TTC549 (cell line): ENCODE results near the gene KISS1.
"Not testable (repeated sequence)": the region's sequence is repeated elsewhere in the genome, so short reads cannot be mapped to it uniquely, and the experiment has no call there.

Experiments used
- FAIRE-seq: peaks from 2 replicates; lab custom pipeline; 2012; peaks lifted over from hg19 to GRCh38; lab: Jason Lieb, UNC

Gene KISS1, protein sequence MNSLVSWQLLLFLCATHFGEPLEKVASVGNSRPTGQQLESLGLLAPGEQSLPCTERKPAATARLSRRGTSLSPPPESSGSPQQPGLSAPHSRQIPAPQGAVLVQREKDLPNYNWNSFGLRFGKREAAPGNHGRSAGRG

DNA sequence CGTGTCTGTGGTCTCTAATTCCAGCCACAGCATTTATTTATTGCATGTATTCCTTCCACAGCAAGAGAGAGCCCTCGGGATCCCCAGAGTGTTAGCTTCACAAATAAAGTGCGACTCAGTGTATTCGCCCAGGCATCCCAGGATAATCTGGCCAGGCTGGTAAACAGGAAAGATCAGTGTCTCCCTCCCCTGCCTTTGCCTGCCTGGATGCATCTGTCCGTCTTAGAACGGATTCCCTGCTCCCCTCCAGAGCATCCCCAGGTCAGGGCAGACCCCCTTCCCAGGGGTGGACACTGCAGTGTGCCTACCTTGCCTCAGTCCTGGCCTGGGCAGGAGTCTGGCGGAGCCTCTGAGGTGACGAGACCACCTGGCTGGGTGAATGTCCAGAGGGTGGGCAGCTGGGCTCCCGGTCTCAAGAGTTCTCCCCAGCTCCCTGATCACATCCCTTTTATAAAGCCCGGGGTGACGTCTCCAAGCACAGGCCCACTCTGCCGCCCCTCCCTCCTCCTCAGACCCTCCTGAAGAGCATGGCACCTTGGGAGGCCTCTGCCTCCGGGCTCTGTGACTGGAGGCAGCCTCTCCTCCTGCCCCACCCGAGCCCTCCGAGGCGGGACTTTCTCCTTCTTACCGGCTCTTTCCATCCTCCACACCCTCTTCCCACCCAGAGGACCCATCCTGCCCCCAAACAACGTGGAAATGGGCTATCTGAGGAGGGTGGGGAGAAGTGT, at the start of gene KISS1:
Gene KISS1, minus strand, starts transcription at position 424 of the 728 bp plus-strand sequence. CDS start 3,615 bp downstream, outside the sequence.
- FAIRE-seq: no peak

DNA sequence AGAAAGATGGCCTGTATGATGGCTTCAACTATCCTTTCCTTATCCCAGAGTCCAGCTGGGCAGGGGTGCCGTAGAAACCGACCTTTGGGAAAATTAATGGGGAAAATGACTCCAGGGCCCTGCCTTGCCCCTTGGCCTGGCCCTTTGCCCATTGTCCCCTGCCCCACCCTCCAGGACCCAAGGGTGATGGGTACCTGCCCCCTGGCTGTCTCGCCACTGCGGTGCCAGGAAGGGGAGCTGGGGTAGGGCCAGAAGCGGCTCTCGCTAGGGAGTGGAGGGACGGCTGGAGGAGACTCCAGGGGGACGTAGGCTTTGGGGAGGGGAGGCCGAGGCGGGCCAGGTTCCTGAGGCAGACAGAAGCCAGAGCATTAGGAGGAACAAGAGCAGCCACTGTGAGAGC, 46.6 kb upstream of the KISS1 start:
- FAIRE-seq: no peak

DNA sequence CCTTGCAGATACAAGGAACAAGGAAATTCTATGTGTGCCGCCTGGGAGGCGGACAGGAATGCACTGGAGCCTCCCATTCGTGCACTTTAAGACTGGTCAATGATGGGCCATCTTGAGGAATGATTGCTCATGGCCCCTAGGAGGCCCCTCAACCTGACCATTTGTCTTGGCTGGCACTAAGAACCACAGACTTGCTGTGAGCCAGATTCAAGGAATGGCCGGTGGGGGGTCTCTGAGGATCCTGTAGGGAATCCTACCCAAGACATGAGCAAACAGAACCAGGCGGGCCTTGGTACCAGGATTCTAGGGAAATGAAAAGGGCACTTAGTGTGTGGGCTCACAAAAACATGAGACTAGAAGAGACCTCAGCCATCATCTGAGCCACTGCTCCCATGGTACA, 45.6 kb upstream of the KISS1 start:
- FAIRE-seq: no peak

DNA sequence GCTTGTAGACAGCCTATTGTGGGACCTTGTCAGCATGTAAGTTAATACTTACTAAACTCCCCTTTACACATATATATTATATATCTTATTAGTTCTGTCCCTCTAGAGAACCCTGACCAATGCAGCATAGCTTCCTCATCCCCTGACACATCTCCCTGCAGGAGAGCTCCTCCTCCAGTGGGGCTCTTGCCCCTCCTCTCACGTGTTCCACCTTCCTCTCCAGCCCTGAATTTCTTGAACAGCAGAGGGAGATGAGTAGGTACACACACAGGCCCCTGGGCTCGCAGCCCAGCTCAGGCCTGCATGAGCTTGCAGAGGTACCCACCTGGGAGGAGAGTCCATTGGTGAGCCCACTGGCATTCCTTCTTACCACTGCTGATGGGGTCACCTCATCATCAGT, 44.8 kb upstream of the KISS1 start:
- no peak for FAIRE-seq

DNA sequence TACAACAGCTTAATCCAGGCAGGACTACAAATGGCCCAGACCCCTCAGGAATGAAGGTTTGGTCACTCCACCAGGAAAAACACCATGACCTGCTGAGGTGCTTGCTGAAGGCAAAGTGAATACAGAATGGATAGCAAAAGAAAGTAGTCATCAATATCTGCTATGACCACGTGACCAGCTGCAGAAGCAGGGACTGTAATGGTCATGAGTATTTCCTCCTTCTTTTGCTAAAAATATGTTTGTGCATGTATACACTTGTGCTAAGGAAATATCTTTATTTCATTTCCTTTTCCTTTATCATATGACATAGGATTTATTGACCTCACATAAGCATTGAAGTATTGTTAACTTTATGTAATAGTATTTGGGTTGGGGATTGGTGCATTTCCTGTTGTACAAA, 43.9 kb upstream of the KISS1 start:
- no peak for FAIRE-seq

DNA sequence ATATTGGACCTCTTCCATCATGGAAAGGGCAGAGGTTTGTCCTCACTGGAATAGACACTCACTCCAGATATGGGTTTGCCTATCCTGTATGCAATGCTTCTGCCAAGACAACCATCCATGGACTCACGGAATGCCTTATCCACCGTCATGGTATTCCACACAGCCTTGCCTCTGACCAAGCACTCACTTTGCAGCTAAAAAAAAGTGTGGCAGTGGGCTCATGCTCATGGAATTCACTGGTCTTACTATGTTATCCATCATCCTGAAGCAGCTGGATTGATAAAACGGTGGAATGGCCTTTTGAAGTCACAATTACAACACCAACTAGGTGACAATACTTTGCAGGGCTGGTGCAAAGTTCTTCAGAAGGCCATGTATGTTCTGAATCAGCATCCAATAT, 43.1 kb upstream of the KISS1 start:
- not testable (repeated sequence) for FAIRE-seq

DNA sequence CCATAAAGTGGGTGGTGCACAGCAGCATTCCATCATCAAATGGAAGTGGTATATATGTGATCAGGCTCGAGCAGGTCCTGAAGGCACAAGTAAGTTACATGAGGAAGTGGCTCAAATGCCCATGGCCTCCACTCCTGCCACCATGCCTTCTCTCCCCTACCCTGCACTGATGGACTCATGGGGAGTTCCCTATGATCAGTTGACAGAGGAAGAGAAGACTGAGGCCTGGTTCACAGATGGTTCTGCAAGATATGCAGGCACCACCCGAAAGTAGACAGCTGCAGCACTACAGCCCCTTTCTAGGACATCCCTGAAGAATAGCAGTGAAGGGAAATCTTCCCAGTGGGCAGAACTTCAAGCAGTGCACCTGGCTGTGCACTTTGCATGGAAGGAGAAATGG, 42.2 kb upstream of the KISS1 start:
- not testable (repeated sequence) for FAIRE-seq

DNA sequence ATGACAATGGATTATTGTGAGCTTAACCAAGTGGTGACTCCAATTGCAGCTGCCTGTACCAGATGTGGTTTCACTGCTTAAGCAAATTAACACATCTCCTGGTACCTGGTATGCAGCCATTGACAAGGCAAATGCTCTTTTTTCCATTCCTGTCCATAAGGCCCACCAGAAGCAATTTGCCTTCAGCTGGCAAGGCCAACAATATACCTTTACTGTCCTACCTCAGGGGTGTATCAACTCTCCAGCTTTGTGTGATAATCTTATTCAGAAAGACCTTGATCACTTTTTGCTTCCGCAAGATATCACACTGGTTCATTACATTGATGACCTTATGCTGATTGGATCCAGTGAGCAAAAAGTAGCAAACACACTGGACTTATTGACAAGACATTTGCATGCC, 41.2 kb upstream of the KISS1 start:
- not testable (repeated sequence) for FAIRE-seq

DNA sequence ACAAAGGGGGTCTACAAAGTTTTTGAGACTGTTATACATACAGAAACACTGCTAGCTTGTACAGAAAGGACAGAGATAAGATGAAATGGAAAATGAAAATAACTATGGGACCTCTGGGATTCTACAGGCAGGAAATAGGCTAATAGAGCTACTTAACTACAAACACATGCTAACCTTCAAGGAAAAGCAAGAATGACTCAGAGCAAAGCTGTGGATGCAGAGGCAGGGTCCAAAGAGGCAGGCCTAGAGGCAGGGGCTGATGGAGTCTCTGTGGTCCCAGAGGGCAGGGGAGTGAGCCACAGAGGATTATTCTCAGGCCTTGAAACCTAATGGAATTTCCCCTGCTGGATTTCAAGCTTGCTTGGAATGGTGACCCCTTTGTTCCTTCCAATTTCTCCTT, 36.2 kb upstream of the KISS1 start:
- no peak for FAIRE-seq

DNA sequence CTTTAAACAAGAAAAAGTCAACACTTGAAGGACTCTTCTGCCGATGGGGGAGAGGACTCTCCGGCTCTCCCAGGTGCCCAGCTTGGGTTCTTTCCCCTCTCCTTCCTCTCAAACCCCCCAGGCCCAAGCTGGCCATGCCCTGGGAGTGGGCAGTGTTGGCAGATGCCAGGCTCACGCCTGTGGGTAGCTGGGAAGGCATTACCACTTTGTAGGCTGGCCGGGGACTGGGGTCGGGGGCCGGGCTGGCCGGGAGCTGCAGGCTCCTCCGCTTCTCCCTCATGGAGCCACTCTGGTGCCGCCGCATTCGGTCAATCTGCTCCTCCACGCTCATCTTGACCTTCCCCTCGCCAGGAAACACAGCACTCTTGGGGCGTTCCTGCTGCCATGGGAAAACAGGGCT, 33.9 kb upstream of the KISS1 start:
- FAIRE-seq: no peak

DNA sequence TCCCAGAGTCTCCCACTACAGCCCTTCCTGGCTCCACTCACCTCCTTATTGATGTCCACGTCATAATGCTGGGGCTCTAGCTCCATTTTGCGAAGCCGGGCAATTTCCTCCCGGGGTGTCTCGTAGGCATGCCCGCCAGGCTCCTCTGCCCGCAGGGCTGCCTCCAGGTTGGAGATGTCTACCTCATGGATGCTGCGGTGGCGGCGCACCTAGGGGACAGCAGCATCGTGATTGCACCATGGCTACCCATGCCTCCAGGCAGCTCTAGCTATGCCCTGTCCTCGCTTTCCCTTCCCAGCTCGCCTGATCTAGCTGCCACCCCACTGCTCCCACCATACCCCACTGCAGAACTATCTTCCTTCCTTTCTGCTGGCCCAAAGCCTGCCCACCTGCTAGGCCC, 32.6 kb upstream of the KISS1 start:
- no peak for FAIRE-seq

DNA sequence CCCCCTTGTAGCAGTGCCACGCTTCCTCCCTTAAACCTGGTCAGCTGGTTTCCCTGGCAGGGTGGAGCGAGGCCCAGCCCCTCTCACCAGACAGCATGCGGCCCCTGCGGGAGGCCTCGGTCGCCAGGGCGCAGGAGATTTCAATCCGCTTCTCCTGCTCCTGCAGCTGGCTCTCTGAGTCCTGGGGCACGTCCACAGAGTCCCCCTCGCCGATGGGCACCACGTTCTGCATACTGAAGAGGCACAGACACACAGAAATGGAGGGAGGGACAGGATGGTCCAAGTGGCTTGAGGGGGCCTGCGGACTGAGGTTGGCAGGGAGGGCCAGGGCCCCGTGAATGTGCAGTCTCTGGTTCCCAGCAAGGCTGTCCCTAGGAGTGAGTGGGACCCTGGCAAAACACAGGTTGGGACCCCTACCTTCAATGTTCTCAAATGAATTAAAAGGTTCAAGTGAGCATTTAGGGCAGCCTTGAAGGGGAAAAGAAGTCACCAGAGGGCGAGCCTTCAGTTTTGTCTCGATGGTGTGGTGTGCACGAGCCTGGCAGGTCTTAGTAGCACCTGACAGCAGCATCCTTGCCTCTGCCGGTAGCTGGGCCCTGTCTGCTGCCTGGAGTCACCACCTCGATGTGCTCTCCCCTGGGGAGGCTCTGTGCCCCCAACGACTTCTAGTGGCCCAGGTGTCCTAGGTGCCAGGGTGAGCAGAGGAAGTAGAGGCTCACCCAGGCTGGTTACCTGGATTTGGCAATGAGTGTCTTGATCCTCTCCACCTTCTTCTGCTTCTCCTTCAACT, 31.9 kb upstream of the KISS1 start:
- FAIRE-seq: no peak

DNA sequence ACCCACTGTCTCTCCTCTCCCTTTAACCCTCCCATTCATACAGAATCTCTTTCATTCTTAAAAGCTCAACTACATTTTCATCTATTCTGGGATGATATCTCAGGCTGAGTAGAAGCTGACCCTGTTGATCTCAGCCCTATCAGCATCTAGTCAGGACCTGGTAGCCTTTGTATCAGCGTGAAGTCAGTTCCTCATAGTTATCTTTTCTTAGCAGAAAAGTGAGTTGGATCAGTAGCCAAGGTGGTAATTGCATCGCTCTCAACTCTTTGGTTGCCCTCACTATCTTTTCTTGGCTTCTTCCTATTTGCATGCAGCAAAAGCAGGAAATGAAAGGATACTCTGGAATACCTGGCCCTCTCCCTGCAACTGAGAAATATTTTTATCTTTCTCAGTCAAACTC, 31.1 kb upstream of the KISS1 start:
- no peak for FAIRE-seq

DNA sequence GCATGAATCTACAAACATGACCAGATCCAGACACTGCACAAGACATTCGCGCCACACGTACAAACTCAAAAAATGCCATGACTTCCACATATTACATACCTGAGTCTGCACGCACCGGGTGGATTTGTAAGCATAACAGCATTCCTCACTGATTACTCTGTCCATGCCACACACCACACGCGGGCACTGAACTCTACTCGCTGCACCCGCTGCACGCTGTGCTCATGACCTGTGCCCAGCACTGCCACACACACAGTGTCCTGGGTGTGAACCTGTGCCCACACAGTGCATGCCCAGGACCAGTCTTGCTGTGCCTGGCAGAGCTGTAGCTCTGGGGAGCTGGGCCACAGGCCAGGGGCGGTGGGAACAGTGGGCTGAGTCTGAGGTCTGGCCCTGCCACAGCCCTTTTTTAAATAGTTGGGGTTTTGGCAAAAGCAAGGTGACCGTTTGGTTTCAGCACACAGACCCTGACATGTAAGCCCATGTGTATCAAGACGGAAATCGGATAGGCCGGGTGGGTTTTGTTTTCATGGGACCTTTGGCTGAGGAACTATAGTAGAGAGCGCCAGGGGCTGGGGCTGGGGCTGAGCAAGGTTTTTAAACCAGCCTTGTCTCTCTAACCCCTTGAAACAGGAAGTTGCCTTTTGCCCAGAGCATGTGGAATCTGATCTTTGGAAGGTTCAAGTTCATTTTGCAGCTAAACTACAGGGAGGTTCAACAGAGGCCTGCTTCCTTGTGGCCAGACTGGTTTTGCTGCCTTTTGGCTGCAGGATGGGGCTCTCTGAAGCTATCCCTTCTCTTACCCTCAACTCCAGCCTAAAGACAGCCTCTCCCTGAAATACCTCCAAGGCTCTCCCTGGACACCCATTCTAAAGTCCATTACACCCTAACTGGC, 29.8 kb upstream of the KISS1 start:
- no peak for FAIRE-seq

DNA sequence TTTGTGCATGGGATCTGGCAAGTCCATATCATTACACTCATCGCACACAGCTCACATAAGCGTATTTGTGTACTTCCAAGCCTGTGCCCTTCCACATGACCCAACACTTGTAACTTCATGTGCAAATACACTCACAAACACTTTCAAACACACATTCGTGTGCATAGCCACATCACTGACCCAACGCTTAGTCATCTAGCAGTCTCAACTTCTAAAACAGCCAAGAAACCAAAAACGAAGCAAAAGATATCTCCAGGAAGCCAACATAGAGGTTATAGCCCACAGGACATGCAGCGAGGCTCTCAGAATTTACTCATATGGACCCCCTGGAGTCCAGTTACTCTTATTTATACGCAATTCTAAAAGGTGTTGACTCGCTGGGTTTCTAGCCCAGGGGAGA, 28.4 kb upstream of the KISS1 start:
- FAIRE-seq: no peak

DNA sequence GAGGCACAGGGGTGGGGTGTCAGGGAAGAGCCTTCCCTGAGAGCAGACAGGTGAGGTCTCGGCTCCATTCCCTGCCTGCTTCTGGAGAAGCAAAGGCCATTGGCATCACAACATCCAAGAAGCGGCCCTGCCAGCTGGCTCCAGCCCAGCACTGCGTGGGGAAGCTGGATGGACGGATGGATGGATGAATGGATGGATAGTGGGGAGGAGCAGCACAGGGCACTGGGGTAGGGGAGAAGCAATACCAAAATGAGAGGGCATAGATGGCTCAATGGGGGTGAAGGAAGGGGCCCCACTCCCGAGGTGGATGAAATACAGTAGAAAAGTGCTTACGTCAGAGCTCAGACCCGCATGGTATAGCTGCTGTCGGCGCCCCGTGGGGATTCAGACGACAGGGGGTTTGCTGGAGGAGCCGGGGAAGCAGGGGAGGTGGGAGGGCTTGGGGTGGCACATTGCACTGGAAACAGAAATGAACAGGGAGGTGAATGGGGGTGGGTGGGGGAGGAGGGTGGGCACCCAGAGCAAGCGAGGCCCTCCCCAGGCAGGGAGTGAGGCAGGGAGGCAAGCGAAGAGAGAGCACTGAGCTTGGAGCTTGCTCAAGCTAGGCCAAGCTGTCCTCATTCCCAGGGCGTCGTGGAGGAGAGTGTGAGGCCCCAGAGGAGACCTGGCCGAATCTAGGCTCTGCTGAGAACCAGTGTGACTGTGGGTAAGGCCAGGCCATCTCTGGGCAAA, 27.0 kb upstream of the KISS1 start:
- FAIRE-seq: no peak

DNA sequence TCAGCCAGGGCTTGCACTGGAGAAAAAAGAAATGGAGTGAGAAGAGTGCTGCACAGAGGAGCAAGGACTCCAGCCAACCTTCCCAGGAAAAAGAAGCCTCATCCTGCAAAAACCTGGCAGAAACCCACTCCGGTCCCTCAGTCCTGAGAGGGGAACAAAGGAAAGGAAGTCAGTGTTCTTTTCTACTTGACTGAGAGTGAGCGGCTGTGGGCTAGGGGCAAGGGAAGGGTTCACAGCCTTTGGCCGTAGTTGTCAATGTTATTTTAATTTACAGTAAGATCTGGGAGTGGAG, 26.4 kb upstream of the KISS1 start:
- no peak for FAIRE-seq

DNA sequence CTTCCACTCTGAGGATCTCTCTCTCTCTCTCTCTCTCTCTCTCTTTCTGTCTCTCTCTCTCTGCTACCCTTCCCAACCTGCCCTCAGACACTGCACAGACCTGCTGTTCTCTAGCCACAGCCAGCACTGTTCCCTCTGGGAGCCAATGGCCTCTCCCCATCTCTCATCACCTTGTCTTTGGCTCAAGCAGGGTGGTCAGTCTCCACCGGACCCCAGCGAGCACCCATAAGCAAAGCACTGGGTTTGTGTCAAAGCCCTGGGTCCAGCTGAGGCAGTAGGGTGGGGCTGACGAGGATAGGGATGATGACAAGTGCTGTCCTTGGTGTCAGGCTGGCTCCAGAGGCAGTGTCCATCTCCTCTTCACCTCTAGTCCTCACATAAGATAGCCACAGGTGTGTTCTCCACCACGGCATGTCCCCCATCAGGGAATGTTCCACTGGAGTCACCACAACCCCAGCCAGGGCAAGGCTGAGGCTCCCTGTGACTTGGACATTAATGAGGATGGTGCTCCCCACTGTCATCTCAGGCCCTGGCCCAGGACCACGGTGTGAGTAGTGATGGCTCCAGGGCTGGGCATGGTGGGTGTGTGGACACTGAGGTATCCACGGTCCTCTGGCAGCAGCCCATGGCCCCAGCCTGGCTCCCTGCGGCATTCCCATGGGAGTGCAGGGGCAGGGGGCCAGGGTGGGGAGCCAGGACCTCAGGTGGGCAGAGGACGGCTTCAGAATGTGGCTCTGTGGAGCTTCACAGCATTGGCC, 25.9 kb upstream of the KISS1 start:
- FAIRE-seq: no peak

DNA sequence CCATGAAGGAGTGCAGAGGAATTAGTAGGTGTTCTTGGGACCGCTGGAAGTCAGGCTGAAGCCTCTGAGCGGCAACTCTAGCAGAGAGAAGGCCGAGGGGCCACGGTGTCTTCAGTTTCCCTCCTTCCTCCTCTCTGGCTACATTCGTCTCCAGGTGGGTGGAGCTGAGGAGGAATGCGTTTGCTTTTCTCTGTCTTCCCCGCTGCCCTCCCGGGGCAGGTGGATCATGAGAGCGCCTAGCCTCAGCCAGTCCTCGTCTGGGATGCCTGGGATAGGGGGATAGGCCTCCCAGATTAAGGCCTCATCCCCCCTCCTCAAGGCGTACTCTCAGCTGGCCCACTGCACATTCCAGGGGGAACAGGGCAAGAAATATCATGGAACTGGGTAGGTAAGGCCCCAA, 25.0 kb upstream of the KISS1 start:
- FAIRE-seq: no peak

DNA sequence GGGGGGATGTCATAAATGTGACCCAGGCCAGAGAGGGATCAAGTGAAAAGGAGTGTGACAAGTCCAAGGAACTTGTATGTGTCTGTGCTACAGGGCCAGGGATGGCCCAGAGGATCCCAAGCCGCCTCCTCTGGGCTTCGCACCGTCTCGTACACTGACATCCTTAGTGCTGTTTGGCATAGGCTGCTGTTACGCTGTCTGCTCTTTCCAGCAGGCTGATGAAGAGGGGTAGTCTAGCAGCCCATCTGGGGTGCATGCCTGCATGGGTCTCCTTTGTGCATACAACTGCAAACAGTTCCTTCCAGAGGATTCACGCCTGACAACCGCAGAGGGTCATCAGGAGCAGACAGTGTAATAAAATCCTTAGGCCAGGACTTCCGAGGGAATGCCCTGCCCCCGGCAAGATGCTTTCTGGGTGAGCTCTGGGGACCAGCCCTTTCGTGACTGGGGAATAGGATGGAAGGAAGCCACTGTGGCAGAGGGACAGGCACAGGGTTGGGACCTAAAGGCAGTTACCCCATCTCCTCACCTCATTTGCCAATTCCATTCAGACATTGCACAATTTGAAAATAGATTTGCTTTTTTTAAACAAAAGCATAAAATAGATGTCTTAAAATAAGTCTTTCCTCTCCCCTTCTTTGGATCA, 23.8 kb upstream of the KISS1 start:
- no peak for FAIRE-seq

DNA sequence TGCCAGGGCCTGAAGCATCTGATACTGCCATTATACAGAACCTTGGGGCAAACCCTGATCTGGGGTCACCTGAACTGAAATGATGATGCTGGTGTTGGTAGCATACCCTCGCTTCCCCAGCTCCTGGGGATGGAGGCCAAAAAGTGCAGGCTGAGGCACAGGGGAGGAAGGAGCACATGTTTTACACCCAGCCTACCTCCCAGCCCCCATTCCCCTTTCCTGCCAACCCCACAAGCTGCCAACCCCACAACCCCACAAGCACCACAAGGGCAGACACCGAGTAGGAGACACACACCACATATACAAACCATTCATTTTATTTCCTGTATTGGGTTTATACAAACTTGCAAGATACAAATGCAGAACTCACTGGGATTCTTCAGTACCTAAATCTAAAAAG, 22.3 kb upstream of the KISS1 start:
- no peak for FAIRE-seq
